Measurements from ENCODE around the gene PIK3R6. TPM values are rescaled to one million over a fixed set of nuclear protein-coding genes. Genes with fewer than 3 reads are reported as not detected.

Gene PIK3R6
- total and polyA plus RNA-seq, 8 donors: 0.16 to 1.1 (median 0.23) TPM; not detected in 2

DNA sequence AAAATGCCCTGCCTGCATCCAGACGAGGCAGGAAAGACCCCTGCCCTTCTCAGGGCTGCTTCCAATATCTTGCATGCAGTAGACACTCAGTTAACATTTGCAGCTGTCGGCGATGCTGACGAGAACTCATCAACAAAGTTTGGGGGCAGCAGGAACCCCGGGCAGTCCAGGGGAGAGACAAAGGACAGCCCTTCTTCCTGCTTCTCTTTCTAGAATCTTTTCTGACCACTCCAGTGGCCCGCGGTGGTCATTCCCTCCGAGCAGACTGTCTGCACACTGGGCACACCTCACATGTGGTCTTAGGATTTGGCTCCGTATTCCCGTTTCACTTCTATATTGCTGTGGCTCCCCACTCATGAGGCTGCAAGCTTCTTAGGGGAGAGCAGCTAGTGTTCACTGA is 37.3 kb downstream of the PIK3R6 start:
- no peak for TF ChIP-seq CTCF (IDR thresholded peaks at IDR 0.05)
- WGBS, 2 donors: 69 to 76% methylated on average over 10 of the region's 10 CpGs
- intact Hi-C loops (cut with DNase I): no loop called here
- Histone ChIP-seq H3K4me3 (no peak overlapping the region), H3K4me1 (no peaks in the 10 kb centered on the region), H3K27me3 (no peaks in the 10 kb centered on the region), H3K27ac (no peak overlapping the region), H3K9me3 (no peaks in the 10 kb centered on the region), H3K36me3 (no peaks in the 10 kb centered on the region)
- ATAC-seq: no peak
- no peak for DNase-seq
- no peak for FAIRE-seq

GRCh38 chr17:8829036-8829941 is 38.2 kb downstream of the PIK3R6 start:
- FAIRE-seq (no peak), ATAC-seq (no peak), DNase-seq (no peak)
- WGBS, 2 donors: 71 to 80% methylated on average over 16 of the region's 16 CpGs
- intact Hi-C loops (cut with DNase I): no loop called here
- H3K4me1 ChIP-seq: no peaks in the 10 kb centered on the region
- no peak overlapping the region for H3K4me3 ChIP-seq
- H3K27me3 ChIP-seq: no peaks in the 10 kb centered on the region
- no peak overlapping the region for H3K27ac ChIP-seq
- TF ChIP-seq CTCF (IDR thresholded peaks at IDR 0.05): no peak
- H3K36me3 ChIP-seq: no peaks in the 10 kb centered on the region
- H3K9me3 ChIP-seq: no peaks in the 10 kb centered on the region

GRCh38 chr17:8828517-8828875 is 39.0 kb downstream of the PIK3R6 start:
- DNase-seq: no peak
- WGBS, 2 donors: 79 to 85% methylated on average over 20 of the region's 20 CpGs
- Histone ChIP-seq H3K27me3 (no peaks in the 10 kb centered on the region), H3K4me3 (no peak overlapping the region), H3K27ac (no peak overlapping the region), H3K9me3 (no peaks in the 10 kb centered on the region), H3K4me1 (no peaks in the 10 kb centered on the region), H3K36me3 (no peaks in the 10 kb centered on the region)
- no peak for ATAC-seq
- TF ChIP-seq CTCF (IDR thresholded peaks at IDR 0.05): no peak
- intact Hi-C loops (cut with DNase I): no loop called here
- no peak for FAIRE-seq

DNA sequence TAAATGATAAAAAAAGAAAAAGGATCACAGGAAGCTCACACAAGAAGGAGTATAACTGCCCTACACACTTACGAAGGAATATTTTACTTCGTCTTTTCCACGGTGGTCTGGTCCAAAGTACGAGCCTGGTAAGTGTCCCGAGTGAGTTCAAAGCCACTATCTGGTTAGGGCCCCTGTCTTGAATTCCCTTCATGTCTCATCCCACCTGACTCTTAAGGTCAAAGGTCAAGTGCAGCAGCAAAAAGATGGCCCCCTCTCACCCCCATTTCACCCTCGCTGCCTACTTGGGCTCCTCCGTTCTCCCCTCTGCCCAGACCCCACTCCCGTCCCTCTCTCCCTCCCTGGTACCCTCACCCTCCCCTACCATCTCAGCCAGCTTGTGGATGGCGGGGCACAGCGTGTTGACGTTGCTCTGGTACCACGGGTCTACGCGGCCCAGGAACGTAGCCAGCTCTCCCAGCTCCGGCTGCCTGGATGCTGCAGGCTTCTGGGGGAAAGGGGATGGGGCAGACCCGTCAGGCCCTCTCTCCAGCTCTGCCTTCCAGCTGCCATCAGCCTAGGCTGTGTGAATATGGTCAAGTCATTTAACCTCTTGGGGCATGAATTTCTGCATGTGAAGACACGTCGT is 40.6 kb downstream of the PIK3R6 start:
- Histone ChIP-seq H3K4me1 (no peaks in the 10 kb centered on the region), H3K27ac (no peak overlapping the region), H3K36me3 (no peaks in the 10 kb centered on the region), H3K27me3 (no peaks in the 10 kb centered on the region), H3K9me3 (no peaks in the 10 kb centered on the region), H3K4me3 (no peak overlapping the region)
- intact Hi-C loops (cut with DNase I): no loop called here
- ATAC-seq (no peak), DNase-seq (no peak), FAIRE-seq (no peak)
- WGBS, 2 donors: 66 to 73% methylated on average over 18 to 19 of the region's 19 CpGs
- no peak for TF ChIP-seq CTCF (IDR thresholded peaks at IDR 0.05)

DNA sequence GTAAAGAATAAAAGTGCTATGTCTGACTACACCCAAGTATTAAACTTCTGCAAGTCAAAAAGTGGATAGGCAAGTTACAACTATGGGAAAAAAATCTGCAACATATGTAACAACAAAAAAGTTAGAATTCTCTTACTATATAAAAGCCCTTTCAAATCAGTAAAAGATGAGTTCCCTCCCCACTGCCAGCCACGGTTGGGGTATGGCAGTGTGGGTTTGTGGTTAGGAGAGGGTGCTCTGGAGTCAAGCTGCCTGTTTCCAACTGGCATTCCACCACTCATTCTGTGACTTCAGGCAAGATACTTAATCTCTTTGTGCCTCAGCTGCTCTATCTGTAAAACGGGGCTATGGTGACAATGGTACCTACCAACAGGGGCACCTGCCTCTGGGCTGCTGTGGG is 41.7 kb downstream of the PIK3R6 start:
- WGBS, 2 donors: 50 to 58% methylated on average over 2 of the region's 2 CpGs
- Histone ChIP-seq H3K9me3 (no peaks in the 10 kb centered on the region), H3K4me1 (no peaks in the 10 kb centered on the region), H3K4me3 (no peak overlapping the region), H3K27ac (no peak overlapping the region), H3K36me3 (no peaks in the 10 kb centered on the region), H3K27me3 (no peaks in the 10 kb centered on the region)
- DNase-seq: no peak
- intact Hi-C loops (cut with DNase I): no loop called here
- no peak for FAIRE-seq
- TF ChIP-seq CTCF (IDR thresholded peaks at IDR 0.05): no peak
- ATAC-seq: no peak

Data from pancreas (tissue), 10 donors.